Measurements from ENCODE around the gene GGPS1. TPM values are rescaled to one million over a fixed set of nuclear protein-coding genes. Genes with fewer than 3 reads are reported as not detected.

The GGPS1 gene
- total RNA-seq, 1 donor from 2014 or later: 29.8 TPM

- intact Hi-C loops (cut with DNase I): no loop called here
- Histone ChIP-seq H3K27me3 (ENCODE audit: low read depth) (no peaks in the 10 kb centered on the region), H3K9me3 (no peaks in the 10 kb centered on the region), H3K4me1 (peaks cover 36% of the 10 kb centered on the region), H3K4me3 (no peak overlapping the region), H3K27ac (no peak overlapping the region), H3K36me3 (peaks cover 11% of the 10 kb centered on the region)
- no peak for ATAC-seq
- no peak for TF ChIP-seq CTCF (IDR thresholded peaks at IDR 0.05)
- no peak for DNase-seq
Observed at GRCh38 chr1:235319255-235319654, 9.1 kb upstream of the GGPS1 start.

- no peak for DNase-seq
- peaks cover 42% of the 10 kb centered on the region for H3K4me1 ChIP-seq
- no peaks in the 10 kb centered on the region for H3K27me3 ChIP-seq (ENCODE audit: low read depth)
- peak; percentile 50 to 59 for ATAC-seq
- intact Hi-C loops (cut with DNase I): no loop called here
- H3K9me3 ChIP-seq: no peaks in the 10 kb centered on the region
- no peak overlapping the region for H3K4me3 ChIP-seq
- H3K27ac ChIP-seq: no peak overlapping the region
- H3K36me3 ChIP-seq: peaks cover 11% of the 10 kb centered on the region
- no peak for TF ChIP-seq CTCF (IDR thresholded peaks at IDR 0.05)
Observed at GRCh38 chr1:235320521-235321179, 7.7 kb upstream of the GGPS1 start.

- peaks cover 5% of the 10 kb centered on the region for H3K36me3 ChIP-seq
- H3K27ac ChIP-seq: no peak overlapping the region
- H3K9me3 ChIP-seq: no peaks in the 10 kb centered on the region
- ATAC-seq (no peak), DNase-seq (no peak)
- H3K4me3 ChIP-seq: no peak overlapping the region
- intact Hi-C loops (cut with DNase I): no loop called here
- H3K4me1 ChIP-seq: peaks cover 44% of the 10 kb centered on the region
- no peaks in the 10 kb centered on the region for H3K27me3 ChIP-seq (ENCODE audit: low read depth)
- TF ChIP-seq CTCF (IDR thresholded peaks at IDR 0.05): no peak
Observed at GRCh38 chr1:235324296-235324695, 4.1 kb upstream of the GGPS1 start.

- intact Hi-C loops (cut with DNase I): no loop called here
- Histone ChIP-seq H3K27ac (no peak overlapping the region), H3K9me3 (no peaks in the 10 kb centered on the region), H3K4me1 (peaks cover 51% of the 10 kb centered on the region), H3K27me3 (ENCODE audit: low read depth) (no peaks in the 10 kb centered on the region), H3K36me3 (no peaks in the 10 kb centered on the region), H3K4me3 (peak overlapping the region; percentile 93)
- ATAC-seq: no peak
- no peak for DNase-seq
- no peak for TF ChIP-seq CTCF (IDR thresholded peaks at IDR 0.05)
Observed at GRCh38 chr1:235325139-235325538, 3.2 kb upstream of the GGPS1 start.

GRCh38 chr1:235325854-235326253 lies 2.5 kb upstream of the GGPS1 start:
- DNase-seq (no peak), ATAC-seq (no peak)
- Histone ChIP-seq H3K27ac (no peak overlapping the region), H3K4me1 (peaks cover 51% of the 10 kb centered on the region), H3K4me3 (peak overlapping the region; percentile 93), H3K36me3 (no peaks in the 10 kb centered on the region), H3K9me3 (no peaks in the 10 kb centered on the region), H3K27me3 (ENCODE audit: low read depth) (no peaks in the 10 kb centered on the region)
- TF ChIP-seq CTCF (IDR thresholded peaks at IDR 0.05): no peak
- intact Hi-C loops (cut with DNase I): no loop called here

All from lower lobe of right lung (tissue), 2 donors.